ENCODE results near the gene MSMO1.

- TF ChIP-seq, protein P1, sequence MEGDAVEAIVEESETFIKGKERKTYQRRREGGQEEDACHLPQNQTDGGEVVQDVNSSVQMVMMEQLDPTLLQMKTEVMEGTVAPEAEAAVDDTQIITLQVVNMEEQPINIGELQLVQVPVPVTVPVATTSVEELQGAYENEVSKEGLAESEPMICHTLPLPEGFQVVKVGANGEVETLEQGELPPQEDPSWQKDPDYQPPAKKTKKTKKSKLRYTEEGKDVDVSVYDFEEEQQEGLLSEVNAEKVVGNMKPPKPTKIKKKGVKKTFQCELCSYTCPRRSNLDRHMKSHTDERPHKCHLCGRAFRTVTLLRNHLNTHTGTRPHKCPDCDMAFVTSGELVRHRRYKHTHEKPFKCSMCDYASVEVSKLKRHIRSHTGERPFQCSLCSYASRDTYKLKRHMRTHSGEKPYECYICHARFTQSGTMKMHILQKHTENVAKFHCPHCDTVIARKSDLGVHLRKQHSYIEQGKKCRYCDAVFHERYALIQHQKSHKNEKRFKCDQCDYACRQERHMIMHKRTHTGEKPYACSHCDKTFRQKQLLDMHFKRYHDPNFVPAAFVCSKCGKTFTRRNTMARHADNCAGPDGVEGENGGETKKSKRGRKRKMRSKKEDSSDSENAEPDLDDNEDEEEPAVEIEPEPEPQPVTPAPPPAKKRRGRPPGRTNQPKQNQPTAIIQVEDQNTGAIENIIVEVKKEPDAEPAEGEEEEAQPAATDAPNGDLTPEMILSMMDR (IDR thresholded peaks at IDR 0.05) = no peak
- TF ChIP-seq POLR2A (IDR thresholded peaks at IDR 0.05) = no peak
These were observed 18.9 kb upstream of the MSMO1 start for GRCh38 chr4:165308606-165309005.
